Testis (tissue), 5 donors: ENCODE results near the gene ZNF658. TPM values are rescaled to one million over a fixed set of nuclear protein-coding genes. Genes with fewer than 3 reads are reported as not detected.
A peak's percentile ranks its signal among the peaks of the same experiment; 100 is the strongest.
"Not testable (repeated sequence)": the region's sequence is repeated elsewhere in the genome, so short reads cannot be mapped to it uniquely, and the experiment has no call there.

Experiments used
- DNase-seq: peaks from one replicate; pipeline ENCODE4 v3.0.0-alpha.2; 2019
- H3K27ac ChIP-seq, 2 donors: fragments of 200-600 bp; sonication (generic); one replicate each; pipeline ENCODE4 v1.5.1; 2019
- H3K27me3 ChIP-seq: fragments of 200-600 bp; sonication (generic); one replicate; pipeline ENCODE4 v1.5.1; 2019
- H3K36me3 ChIP-seq: fragments of 200-600 bp; sonication (generic); one replicate; pipeline ENCODE4 v1.5.1; 2017; ENCODE audit warnings: low read depth; ENCODE audit errors: missing control alignments
- H3K4me1 ChIP-seq: fragments of 200-600 bp; sonication (generic); one replicate; pipeline ENCODE4 v1.5.1; 2019
- H3K4me3 ChIP-seq, 2 donors: fragments of 200-600 bp; sonication (generic); one replicate each; pipeline ENCODE4 v1.5.1; 2017 to 2019
- H3K9me3 ChIP-seq: fragments of 200-600 bp; sonication (generic); one replicate; pipeline ENCODE4 v1.5.1; 2017
- WGBS, 2 donors: methylation state at CpG; one replicate each; pipeline ENCODE4 v1.1.5; 2018; 5-methylcytosine and 5-hydroxymethylcytosine counted together
- intact Hi-C: fragments of 100-400 bp; cut with DNase I; formaldehyde crosslinking; loops from one replicate; pipeline ENCODE4 v1.15.1; 2023; ENCODE audit warnings: low total_unique reads
- long read RNA-seq, 2 donors: transcript quantifications; one replicate each; lab custom pipeline, GENCODE V29; 2026
- polyA plus RNA-seq: library from polyadenylated mRNA; stranded (reverse); fragments of 350-450 nt; fragmentation: Illumina TruSeq; extraction: RNeasy Lipid Tissue Mini Kit (QIAGEN cat#74804); gene quantifications from one replicate; pipeline ENCODE4 v1.2.3, GENCODE V29; 2014; ENCODE audit warnings: low read depth, low replicate concordance; ENCODE audit not compliant: insufficient read depth
- total RNA-seq, 2 donors: library from RNA; depleted of rRNA; stranded (reverse); fragments of >200 nt; gene quantifications; one replicate each; pipeline ENCODE4 v1.2.3, GENCODE V29; 2016

The ZNF658 gene
- total RNA-seq (1 to 10 TPM; 5.1 to 6.4 TPM), polyA plus RNA-seq (5.1 TPM)
- long read RNA-seq, donor 1 = 0 reads
- long read RNA-seq, donor 2 = 0 reads

DNA sequence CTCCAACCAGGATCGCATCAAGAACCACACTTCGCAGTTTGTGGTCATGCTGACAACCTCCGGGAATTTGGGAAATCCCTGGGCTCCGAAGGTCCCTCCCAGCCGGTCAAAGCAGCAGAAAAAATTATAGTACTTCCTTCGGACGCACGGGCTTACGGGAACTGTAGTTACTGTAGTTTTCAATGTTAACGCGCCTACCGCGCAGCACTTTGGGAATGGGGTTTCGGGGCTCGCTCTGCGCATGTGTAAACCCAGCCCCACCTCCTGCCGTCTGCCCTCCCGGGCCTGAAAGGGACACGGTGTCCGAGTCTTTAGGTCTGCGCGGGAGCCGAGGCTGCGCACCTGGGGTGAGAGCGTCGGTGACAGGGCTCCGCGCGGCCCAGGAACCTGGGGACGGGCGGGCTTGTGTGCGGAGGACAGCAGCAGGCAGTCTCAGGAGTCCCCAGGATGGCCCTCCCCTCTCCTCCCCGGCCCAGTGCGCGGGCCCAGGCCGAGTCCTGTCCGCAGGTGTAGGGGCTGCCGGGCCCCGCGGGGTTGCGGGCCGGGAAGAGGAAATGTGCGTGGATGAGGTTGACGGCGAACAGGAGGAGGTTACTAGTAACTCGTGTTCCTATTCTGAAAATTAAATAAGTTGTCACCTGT is at the start of gene ZNF658:
TSS of gene ZNF658 (plus strand) at position 236 of the 642 bp plus-strand sequence. CDS start 2,837 bp downstream, outside the sequence.
- H3K4me3 ChIP-seq = peak within 1 kb of the TSS; percentile 59 to 71
- intact Hi-C loops, H3K27me3 ChIP-seq, H3K9me3 ChIP-seq, H3K27ac ChIP-seq, H3K36me3 ChIP-seq, H3K4me1 ChIP-seq: not testable (repeated sequence)
- 0 to 1% methylated on average over 18 to 42 of the region's 46 CpGs for WGBS, 2 donors
- DNase-seq = peak; percentile 89

DNA sequence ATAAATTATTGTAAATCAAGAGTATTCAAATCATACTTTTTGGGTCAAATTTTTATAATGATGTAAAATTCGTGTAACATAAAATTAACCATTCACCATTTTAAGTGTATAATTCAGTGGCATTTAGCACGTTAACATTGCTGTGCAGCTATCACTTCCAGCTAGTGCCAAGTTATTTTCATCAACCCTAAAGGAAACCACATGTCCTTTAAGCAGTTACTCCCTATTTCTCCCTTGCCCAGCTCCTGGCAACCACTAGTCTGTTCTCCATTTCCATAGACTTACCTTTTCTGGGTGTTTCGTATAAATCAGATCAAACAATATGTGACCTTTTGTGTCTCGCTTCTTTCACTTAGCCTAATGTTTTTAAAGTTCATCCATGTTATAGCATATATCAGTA is 38.8 kb upstream of the ZNF658 start:
- H3K27me3 ChIP-seq, H3K27ac ChIP-seq, H3K9me3 ChIP-seq, H3K36me3 ChIP-seq, intact Hi-C loops, H3K4me3 ChIP-seq, DNase-seq, H3K4me1 ChIP-seq: not testable (repeated sequence)
- WGBS, 2 donors = no CpG with 5 or more reads among the region's 4 CpGs

DNA sequence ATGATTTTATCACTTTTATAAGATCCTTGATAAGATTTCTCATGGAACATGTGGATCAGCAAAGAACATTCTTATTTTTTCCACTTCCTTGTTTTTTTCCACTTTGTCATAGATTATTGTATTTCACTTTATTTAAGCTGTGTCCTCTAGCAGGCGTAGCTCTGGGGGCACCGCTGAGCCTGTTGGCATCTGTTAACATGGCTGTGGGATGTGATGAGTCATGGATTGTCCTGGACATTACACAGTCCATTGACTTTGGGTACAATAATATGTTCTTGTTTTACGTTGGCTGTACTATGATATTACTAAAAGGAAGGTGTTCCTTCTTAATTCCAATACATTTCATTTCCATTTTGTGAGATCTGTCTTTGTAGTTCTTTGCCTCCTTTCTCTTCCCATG is 31.9 kb upstream of the ZNF658 start:
- intact Hi-C loops, H3K4me3 ChIP-seq, H3K36me3 ChIP-seq, H3K27me3 ChIP-seq, H3K9me3 ChIP-seq, DNase-seq, H3K4me1 ChIP-seq, H3K27ac ChIP-seq: not testable (repeated sequence)
- WGBS, 2 donors = 73 to 100% methylated on average over 2 of the region's 3 CpGs

DNA sequence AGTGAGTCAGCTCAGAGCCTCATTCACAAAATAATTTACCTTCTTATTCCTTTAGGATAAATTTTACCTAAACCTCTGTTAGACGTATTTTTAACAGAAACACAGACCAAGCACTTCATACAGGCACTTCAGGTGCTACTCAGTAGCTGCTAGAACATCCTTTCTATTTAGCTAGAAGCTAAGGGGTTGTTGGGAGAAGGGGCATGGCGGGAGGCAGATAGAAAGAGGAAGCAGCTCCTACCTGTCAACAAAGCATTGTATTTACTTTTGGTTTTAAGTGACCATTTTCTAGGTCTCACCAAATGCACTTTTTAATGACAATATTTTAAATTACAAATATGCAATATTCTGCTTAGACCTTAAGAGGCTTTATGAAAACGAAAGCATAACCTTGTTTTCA is 19.9 kb upstream of the ZNF658 start:
- H3K4me1 ChIP-seq, H3K27me3 ChIP-seq, intact Hi-C loops, H3K9me3 ChIP-seq, H3K36me3 ChIP-seq, H3K4me3 ChIP-seq, H3K27ac ChIP-seq, DNase-seq: not testable (repeated sequence)
- 100% methylated on average over 1 of the region's 3 CpGs for WGBS, 2 donors

DNA sequence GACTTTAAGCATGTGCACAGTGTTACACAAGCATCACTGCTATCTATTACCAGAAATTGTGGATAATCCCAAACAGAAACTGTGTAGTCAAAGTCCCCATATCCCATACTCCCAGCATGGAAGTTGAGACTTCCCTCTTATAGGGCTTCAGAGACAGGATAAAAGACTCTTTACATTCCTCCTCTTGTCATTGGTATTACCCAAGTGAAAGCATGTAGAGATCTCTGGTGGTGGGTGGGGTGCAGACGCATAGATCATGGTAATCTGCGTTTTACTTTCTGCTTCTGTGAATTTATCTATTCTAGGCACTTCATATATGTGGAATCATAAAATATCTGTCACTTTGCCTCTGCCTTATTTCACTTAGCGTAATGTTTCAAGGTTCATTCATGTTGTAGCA is 18.7 kb upstream of the ZNF658 start:
- H3K27ac ChIP-seq, H3K36me3 ChIP-seq, DNase-seq, H3K4me3 ChIP-seq, H3K4me1 ChIP-seq, H3K9me3 ChIP-seq, intact Hi-C loops, H3K27me3 ChIP-seq: not testable (repeated sequence)
- 92 to 100% methylated on average over 1 to 2 of the region's 3 CpGs for WGBS, 2 donors

DNA sequence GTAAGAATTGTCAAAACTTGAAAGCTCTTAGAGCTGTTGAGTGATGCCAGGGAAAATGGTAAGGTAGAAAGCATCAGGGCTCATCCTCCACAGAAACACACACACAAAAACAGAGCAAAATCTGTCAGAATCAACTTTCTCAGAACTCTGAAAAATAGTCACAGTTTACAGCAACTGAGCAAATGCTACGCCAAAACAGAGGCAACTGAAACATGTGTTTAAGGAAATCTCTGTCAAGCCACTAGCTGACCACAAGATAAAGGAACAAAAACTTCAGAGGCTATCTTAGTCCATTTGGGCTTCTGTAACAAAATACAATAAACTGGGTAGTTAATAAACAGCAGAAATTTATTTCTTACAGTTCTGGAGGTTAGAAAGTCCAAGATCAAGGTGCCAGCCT is 10.2 kb upstream of the ZNF658 start:
- H3K4me3 ChIP-seq, DNase-seq, H3K27ac ChIP-seq, H3K36me3 ChIP-seq, H3K4me1 ChIP-seq, intact Hi-C loops, H3K27me3 ChIP-seq, H3K9me3 ChIP-seq: not testable (repeated sequence)
- 80% methylated on average over 1 of the region's 1 CpG; no CpG with 5 or more reads in 1 of the 2 donors for WGBS, 2 donors

DNA sequence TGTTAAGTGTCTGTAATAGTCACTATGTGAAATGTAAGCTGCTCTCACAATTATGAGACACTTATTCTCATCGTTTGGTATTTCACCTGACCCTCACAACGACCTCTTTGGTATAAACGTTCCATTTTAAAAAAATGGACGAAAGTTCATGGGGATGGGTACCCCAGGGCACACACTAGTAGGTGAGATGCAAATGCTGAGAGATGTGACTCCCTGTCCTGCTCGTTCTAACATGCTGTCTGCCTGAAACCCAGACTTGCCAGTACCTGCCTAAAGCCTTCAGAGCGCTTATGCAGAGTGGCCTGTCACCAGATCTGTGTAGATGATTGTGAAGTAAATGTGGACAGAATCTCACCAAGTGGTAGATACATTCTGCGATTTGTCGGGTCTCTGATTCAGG is 616 bp downstream of the ZNF658 start:
- H3K27me3 ChIP-seq, H3K27ac ChIP-seq, intact Hi-C loops, H3K36me3 ChIP-seq, DNase-seq, H3K4me1 ChIP-seq, H3K9me3 ChIP-seq: not testable (repeated sequence)
- H3K4me3 ChIP-seq = peak overlapping the region; percentile 59 to 71
- WGBS, 2 donors = 7 to 9% methylated on average over 6 of the region's 8 CpGs

DNA sequence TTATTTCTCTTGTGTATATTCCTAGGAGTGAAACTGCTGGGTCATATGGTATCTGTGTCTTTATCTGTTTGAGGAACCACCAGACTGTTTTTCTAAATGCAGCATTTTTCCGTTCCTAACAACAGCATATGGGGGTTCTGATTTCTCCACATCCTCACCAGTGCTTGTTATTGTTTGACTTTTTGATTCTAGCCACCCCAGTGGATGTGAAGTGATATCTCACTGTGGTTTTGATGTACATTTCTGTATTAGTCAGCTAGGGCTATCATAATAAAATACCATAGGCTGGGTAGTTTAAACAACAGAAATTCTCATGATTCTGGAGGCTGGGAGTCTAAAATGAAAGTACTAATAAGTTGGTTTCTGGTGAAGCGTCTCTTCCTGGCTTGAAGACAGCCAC is 9.0 kb downstream of the ZNF658 start:
- H3K4me3 ChIP-seq = not testable (repeated sequence)

DNA sequence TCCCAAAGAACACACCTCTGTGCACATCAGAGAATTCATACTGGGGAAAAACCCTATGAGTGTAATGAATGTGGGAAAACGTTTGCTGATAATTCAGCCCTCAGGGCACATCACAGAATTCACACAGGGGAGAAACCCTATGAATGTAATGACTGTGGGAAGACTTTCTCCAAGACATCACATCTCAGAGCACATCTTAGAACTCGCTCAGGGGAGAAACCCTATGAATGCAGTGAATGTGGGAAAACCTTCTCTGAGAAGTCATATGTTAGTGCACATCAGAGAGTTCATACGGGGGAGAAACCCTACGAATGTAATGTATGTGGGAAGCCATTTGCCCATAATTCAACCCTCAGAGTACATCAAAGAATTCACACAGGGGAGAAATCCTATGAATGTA is 19.5 kb downstream of the ZNF658 start:
- H3K9me3 ChIP-seq, H3K27me3 ChIP-seq: not testable (repeated sequence)
- 80 to 86% methylated on average over 1 to 4 of the region's 4 CpGs for WGBS, 2 donors

More for the DNA sequence above, 9.0 kb downstream of the ZNF658 start:
- H3K27ac ChIP-seq, DNase-seq, H3K9me3 ChIP-seq, H3K27me3 ChIP-seq, H3K4me1 ChIP-seq, intact Hi-C loops, H3K36me3 ChIP-seq: not testable (repeated sequence)
- WGBS, 2 donors = 95 to 100% methylated on average over 2 of the region's 2 CpGs

DNA sequence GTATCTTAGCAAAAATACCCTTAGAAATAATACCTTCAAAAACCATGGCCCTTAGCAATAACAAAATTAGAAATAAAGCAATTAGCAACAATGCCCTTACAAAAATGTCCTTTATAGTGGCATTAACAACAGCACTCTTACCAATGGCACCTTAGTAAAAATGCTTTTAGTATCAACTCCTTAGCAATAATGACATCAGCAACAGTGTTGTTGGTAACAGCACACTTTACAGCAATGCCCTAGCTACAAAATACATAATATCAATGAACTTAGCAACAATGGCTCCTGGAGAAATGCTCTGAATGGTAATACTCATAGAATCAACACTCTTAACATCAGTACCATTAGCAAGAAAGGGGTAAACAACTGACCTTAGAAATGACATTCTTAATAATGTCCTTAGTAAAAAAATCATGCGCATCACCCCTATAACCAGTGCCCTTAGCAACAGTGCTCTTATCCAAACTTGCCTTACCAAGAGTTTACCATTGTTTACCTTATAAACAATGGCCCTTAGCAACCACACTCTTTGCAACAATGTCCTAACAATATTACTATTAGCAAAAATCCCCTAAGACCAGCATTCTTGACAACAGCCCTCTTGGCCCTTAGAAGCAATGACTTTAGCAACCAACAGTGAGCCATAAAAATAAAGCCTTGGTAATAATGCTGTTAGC is 35.8 kb downstream of the ZNF658 start:
- H3K9me3 ChIP-seq, DNase-seq, H3K4me1 ChIP-seq, H3K36me3 ChIP-seq, H3K27me3 ChIP-seq, H3K4me3 ChIP-seq, H3K27ac ChIP-seq, intact Hi-C loops: not testable (repeated sequence)
- WGBS, 2 donors = no CpG with 5 or more reads among the region's 1 CpG

More for the DNA sequence above, 19.5 kb downstream of the ZNF658 start:
- H3K4me3 ChIP-seq, intact Hi-C loops, DNase-seq, H3K27ac ChIP-seq, H3K36me3 ChIP-seq, H3K4me1 ChIP-seq: not testable (repeated sequence)

DNA sequence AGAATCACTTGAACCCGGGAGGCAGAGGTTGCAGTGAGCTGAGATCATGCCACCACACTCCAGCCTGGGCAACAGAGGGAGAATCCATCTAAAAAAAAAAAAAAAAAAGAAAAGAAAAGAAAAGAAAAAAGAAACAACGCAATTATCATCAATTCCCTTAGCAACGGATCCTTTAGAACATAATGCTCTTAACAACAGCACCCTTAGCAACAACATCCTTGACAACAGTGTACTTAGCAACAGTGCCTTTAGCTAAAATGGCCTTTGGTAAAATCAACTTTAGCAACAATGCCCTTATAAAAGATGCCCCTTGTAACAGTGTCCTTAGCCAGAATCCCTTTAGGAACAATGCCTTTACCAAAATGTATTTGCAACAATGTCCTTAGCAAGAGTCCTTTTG is 37.1 kb downstream of the ZNF658 start:
- H3K4me3 ChIP-seq, H3K9me3 ChIP-seq, H3K36me3 ChIP-seq, H3K27me3 ChIP-seq, intact Hi-C loops, H3K27ac ChIP-seq, H3K4me1 ChIP-seq, DNase-seq: not testable (repeated sequence)
- 87% methylated on average over 3 of the region's 3 CpGs; no CpG with 5 or more reads in 1 of the 2 donors for WGBS, 2 donors

DNA sequence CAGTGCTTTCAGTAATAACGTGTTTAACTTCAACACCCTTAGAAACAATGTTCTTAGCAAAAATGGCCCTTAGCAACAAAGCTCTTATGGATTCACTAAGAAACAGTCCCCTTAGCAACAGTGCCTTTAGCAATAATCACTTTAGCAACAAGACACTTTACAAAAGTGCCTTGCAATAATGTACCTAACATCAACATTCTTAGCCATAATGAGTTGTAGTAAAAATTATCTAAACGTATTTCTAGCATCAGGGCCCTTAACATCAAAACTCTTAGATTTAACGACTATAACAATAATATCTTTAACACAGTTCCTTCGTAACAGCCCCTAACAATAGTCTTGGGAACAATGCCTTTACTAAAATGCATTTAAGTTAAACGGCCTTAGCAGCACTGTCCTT is 37.8 kb downstream of the ZNF658 start:
- DNase-seq, H3K27ac ChIP-seq, H3K27me3 ChIP-seq, intact Hi-C loops, H3K4me1 ChIP-seq, H3K4me3 ChIP-seq, H3K9me3 ChIP-seq, H3K36me3 ChIP-seq: not testable (repeated sequence)
- 79% methylated on average over 5 of the region's 5 CpGs for WGBS, 2 donors
